Measurements from ENCODE around the gene PRDX1.
"Not testable (repeated sequence)": the region's sequence is repeated elsewhere in the genome, so short reads cannot be mapped to it uniquely, and the experiment has no call there.

Gene PRDX1

GRCh38 chr1:45503462-45504360 lies 18.0 kb downstream of the PRDX1 start:
- no peak for DNase-seq

GRCh38 chr1:45501505-45501859 lies 20.2 kb downstream of the PRDX1 start:
- no peak for DNase-seq

GRCh38 chr1:45499415-45499769 lies 22.3 kb downstream of the PRDX1 start:
- DNase-seq = no peak

- DNase-seq = no peak
Measured at GRCh38 chr1:45498279-45498678, 23.4 kb downstream of the PRDX1 start.

GRCh38 chr1:45493116-45493697 lies 28.5 kb downstream of the PRDX1 start:
- DNase-seq = no peak

GRCh38 chr1:45492691-45493090 lies 29.0 kb downstream of the PRDX1 start:
- no peak for DNase-seq

GRCh38 chr1:45491487-45492260 lies 30.0 kb downstream of the PRDX1 start:
- DNase-seq = no peak

- peak; percentile 96 for DNase-seq
Measured at GRCh38 chr1:45490626-45491486, 30.8 kb downstream of the PRDX1 start, which contains the start of gene TESK2. TSS of gene TESK2 (minus strand) at chr1:45491163. CDS start at chr1:45457785, 33,378 bp downstream.

- no peak for DNase-seq
Measured at GRCh38 chr1:45490121-45490625, 31.5 kb downstream of the PRDX1 start.

- DNase-seq = not testable (repeated sequence)
Measured at GRCh38 chr1:45489379-45489778, 32.3 kb downstream of the PRDX1 start.

GRCh38 chr1:45488666-45489377 lies 32.9 kb downstream of the PRDX1 start:
- DNase-seq = no peak

- DNase-seq = no peak
Measured at GRCh38 chr1:45485949-45486348, 35.7 kb downstream of the PRDX1 start.

- no peak for DNase-seq
Measured at GRCh38 chr1:45479039-45479748, 42.5 kb downstream of the PRDX1 start.

GRCh38 chr1:45478121-45478814 lies 43.4 kb downstream of the PRDX1 start:
- no peak for DNase-seq

- DNase-seq = no peak
Measured at GRCh38 chr1:45477646-45478045, 44.0 kb downstream of the PRDX1 start.

GRCh38 chr1:45474194-45474593 lies 47.5 kb downstream of the PRDX1 start:
- DNase-seq = not testable (repeated sequence)

GRCh38 chr1:45473302-45473701 lies 48.4 kb downstream of the PRDX1 start:
- no peak for DNase-seq

GRCh38 chr1:45470306-45470798 lies 51.3 kb downstream of the PRDX1 start:
- DNase-seq = no peak

- not testable (repeated sequence) for DNase-seq
Measured at GRCh38 chr1:45467353-45467752, 54.3 kb downstream of the PRDX1 start.

- DNase-seq = no peak
Measured at GRCh38 chr1:45465277-45465676, 56.4 kb downstream of the PRDX1 start.

Measured in NCI-H524 treated with DMSO at 0.1 percent for 48 hours (cell line).